Posterior vena cava (tissue), 2 donors: ENCODE measurements around the gene PRSS2. TPM values are rescaled to one million over a fixed set of nuclear protein-coding genes. Genes with fewer than 3 reads are reported as not detected.

ENCODE experiments used
- DNase-seq: peaks from one replicate; pipeline ENCODE4 v3.0.0-alpha.2; 2020; ENCODE audit warnings: low spot score
- intact Hi-C, 2 donors: fragments of 100-400 bp; cut with DNase I; formaldehyde crosslinking; loops; one replicate each; pipeline versions ENCODE4 v1.14.1 to v1.14.2; 2022 to 2023
- total RNA-seq, 2 donors: library from RNA; stranded (reverse); fragmentation: NEBNext Ultra II Directional; extraction: Animal tissue kit (Norgen Biotek cat#: 25700); gene quantifications; one replicate each; pipeline ENCODE4 v1.2.1, GENCODE V29; 2021
- donor health status: DM: yes; HTN: yes; CAD: no.
- donor health status: DM: yes; HTN: yes; CAD: no.

PRSS2 gene
- total RNA-seq, 2 donors from 2014 or later, result 1.9 to 9.0 TPM

DNA sequence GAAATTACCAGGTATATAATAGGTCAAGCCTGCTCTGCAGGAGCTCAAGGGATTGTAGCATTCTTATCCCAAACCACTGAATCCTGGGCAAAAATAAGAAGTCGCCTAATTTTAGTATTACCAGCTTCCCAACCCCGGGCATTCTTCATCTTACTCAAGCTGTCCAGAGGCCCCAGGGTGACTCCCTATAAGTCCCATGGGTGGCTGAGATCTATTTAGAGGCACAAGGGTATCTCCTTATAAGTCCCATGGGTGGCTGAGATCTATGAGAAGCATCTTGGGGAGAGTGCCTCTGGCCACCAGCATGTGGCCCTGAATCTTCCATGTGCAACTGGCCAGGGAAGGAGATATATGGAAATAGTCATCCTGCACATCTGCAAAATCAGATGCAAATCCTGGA lies 38.9 kb downstream of the PRSS2 start:
- intact Hi-C loops, result no loop called here
- no peak for DNase-seq

DNA sequence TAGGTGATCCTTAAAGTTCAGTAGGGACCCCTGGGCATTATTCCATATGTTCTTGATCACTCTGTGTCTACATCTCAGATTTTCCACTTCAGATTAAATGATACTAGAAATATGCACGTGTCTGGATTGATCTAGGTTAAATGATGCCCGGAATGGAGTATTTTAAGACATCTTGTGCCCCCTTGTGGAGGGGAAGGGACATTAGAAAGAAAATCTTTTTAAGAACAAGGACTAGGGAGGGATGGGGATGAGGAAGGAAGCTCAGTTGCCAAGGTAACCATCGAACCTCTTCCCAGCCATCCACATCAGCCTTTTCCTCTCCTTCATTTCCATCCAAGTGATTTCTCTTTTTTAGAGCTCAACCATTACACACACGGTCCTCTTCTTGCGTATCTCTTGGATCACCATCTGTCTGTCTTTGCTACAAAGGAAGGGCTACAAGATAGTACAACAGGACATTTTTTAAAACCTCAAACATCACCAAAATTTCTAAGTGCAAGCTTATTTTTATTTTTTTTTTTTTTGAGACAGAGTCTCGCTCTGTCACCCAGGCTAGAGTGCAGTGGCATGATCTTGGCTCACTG lies 40.5 kb downstream of the PRSS2 start:
- intact Hi-C loops, result no loop called here
- no peak for DNase-seq

DNA sequence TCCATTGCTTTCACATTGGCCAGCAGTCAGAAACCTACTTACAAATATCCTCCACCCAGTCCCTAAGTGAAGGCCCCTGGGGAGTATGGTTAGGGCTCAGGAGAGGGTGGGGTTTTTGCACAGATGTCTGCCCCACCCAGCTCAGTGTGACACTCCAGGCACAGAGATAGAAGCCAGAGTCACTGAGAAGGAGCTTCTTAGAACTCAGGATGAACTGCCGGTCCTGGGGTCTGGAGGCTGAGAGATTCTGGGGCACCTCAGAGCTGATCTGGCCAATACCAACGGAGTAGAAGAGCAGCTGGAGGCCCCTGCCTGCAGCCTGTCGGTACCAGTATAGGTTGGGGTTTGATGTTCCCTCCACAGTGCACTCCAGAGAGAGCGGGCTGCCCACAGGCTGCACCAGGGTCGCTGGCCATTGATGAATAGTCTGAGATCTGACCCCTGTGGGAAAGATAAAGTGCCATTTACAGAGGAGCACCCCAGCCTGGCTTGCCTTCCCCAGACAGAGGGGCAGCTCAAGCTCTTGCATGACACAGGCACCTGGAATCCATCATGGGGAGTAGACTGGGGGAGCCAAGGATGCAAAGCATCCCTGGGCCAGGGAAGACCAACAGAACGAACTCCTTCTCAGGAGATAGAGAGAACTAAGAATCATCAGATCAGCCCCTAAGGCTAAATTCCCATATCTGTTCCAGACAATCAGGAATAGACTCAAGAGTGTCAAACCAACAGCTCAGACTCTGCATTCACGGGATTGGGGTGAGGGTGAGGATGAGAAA lies 41.9 kb downstream of the PRSS2 start:
- DNase-seq, result no peak
- intact Hi-C loops, result no loop called here

DNA sequence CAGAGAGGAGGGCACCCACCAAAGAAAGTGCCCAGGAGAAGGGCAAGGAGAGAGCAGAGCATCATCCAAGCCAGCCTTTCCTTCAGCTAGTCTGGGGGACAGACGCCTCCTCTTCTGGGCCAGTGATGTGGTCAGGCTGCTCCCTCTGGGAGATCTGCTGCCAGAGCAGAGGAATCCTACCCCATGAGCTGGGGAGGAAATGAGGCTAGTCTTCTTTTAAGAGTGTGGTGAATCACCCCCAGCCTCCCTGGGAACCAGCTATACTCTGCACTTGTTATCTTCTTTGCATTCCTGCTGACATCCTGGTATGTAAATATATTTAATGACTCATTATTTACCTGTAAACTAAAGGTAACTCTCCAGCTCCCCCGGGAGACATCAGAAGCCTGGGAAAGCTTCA lies 42.5 kb downstream of the PRSS2 start:
- intact Hi-C loops, result no loop called here
- no peak for DNase-seq

DNA sequence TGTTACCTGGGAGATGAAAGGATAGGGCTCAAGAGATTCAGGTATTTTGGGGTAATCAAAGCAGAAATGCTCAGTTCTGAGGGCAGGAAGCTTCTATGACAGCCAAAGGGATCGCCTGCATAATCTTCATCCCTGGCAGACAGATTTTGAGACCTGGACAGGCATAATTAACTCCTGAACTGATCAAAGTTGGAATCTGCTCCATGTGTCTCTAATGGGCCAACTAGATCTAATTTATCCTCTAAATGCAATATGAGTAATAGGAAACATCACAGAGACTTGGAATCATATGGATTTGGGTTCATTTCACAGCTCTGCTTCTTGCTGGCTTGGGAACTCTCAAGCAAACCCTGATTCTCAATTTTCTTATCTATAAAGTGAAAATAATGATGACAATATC lies 42.9 kb downstream of the PRSS2 start:
- intact Hi-C loops, result no loop called here
- no peak for DNase-seq

DNA sequence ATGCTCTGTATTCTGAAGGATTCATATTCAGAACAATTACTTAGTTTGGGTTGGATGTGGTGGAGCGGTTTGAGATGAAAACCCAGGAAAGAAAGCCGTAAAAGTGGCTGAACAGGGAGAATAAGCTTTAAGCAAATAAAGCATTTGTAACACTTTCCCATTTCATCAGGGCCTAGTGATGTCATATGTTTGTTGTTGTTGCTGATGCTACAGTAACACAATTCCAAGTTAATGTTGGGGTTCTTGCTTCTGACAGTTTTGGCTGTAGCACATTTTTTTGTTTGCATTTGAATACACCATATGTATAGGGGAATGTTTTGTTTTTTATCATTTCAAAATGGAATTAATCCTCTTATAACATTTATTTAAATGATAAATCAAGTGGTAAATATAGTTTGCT lies 43.7 kb downstream of the PRSS2 start:
- DNase-seq, result no peak
- intact Hi-C loops, result no loop called here

DNA sequence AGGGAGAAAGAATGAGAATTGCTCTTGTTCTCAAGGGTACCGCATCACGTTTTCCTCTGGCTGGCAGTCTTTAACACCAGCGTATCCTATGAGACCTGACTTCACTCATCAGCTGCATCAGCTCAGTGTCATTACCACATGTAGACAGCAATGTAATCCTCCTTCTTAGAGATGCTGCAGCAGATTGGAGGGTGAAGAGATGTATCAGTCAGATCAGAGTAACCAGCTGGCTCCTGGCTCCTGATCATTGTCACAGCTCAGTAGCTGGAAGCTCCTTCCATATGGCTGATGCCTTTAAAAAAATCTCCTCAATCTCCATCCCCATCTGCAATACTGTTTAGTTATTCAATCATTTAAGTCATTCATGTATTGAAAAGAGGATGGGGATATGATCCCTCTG lies 44.4 kb downstream of the PRSS2 start:
- intact Hi-C loops, result no loop called here
- no peak for DNase-seq

DNA sequence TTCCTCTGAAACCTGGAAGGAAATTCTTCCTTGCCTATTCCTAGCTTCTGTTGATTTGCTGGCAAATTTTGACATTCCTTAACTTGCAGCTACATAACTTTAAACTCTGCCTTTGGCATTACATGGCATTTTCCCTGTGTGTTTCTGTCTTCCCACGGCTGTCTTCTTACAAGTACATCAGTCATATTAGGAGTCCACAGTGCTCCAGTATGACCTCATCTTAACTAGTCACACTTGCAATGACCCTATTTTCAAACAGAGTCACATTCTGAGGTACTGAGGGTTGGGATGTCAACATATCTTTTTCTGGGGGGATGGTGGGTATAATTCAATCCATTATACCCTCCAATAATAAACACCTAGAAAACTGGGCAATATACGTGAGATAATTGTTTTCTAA lies 46.7 kb downstream of the PRSS2 start:
- intact Hi-C loops, result no loop called here
- no peak for DNase-seq

DNA sequence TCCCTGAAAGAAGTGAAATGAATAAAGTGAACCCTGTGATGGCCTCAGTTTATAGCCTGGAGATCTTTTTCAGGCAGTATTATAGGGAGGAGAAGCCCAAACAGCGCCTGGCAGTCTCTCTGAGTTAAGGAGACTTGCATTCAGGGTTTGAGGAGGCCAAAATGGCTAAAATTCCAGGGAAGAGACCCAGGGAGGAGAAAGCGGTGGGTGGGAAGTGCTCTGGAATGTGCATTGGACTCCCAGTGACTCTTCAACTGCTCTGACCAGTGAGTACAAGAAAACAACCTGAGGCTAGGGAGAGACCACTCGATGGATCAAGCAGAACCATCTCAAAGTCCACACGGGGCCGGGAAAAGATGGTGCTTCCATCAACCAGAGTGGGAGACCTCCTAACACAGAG lies 48.8 kb downstream of the PRSS2 start:
- intact Hi-C loops, result no loop called here
- no peak for DNase-seq

DNA sequence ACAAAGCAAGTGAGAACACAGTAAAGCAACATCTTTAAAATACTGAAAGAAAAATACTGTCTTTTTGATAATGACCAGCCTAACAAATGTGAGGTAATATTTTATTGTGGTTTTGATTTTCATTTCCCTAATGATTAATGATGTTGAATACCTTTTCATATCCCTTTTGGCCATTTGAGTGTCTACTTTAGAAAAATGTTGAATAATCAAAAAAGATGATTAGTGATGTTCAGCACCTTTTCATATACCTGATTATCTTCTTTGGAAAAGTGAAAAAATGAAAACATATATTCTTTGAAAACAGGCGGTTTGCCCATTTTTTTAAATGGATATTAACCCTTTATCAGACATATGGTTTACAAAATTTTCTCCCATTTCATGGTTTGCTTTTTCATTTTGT lies 51.9 kb downstream of the PRSS2 start:
- intact Hi-C loops, result no loop called here
- no peak for DNase-seq

Other genes with a start within 250 kb of the PRSS2 start
- 1 to 10 TPM in 1 of 2 donors, not detected in 1; 7.8 TPM for gene PRSS1, start 21.5 kb upstream of the PRSS2 start, total RNA-seq
- gene EPHB6, start 84.1 kb downstream of the PRSS2 start, total RNA-seq, result 10 to 100 TPM; 11.9 to 33.5 TPM
- gene TRPV6, start 114.8 kb downstream of the PRSS2 start, total RNA-seq, result not detected
- gene TRPV5, start 162.8 kb downstream of the PRSS2 start, total RNA-seq, result not detected
- not detected for gene LLCFC1, start 168.5 kb downstream of the PRSS2 start, total RNA-seq
- 1 to 10 TPM in 1 of 2 donors, under 1 TPM in 1; 0.67 to 1.2 TPM for gene KEL, start 191.4 kb downstream of the PRSS2 start, total RNA-seq